Heart left ventricle (tissue), 16 donors: ENCODE results near the gene POLR2M. TPM values are rescaled to one million over a fixed set of nuclear protein-coding genes. Genes with fewer than 3 reads are reported as not detected.

Experiments
- ATAC-seq, 4 donors: fragments of 200-7000 bp; cut with Tn5 transposase; one replicate each; pipeline ENCODE4 v1.9.1; 2020 to 2022; ENCODE audit warnings: moderate library complexity in 4 of 4, mild to moderate bottlenecking in 3 of 4, moderate number of reproducible peaks in 1 of 4
- DNase-seq, 5 donors: peaks; one replicate each; pipeline ENCODE4 v3.0.0-alpha.2; 2020
- H3K27ac ChIP-seq, 12 donors: fragments of 200-600 bp; sonication (generic) in 4 of 12; one replicate each; pipeline versions ENCODE4 v1.5.0 to v1.8.0; 2016 to 2022; ENCODE audit warnings: mild to moderate bottlenecking in 2 of 12
- H3K27me3 ChIP-seq, 9 donors: fragments of 200-600 bp; sonication (generic) in 2 of 9; one replicate each; pipeline versions ENCODE4 v1.5.1 to v1.8.0; 2016 to 2022; ENCODE audit warnings: mild to moderate bottlenecking in 3 of 9
- H3K36me3 ChIP-seq, 9 donors: fragments of 200-600 bp; sonication (generic) in 2 of 9; one replicate each; pipeline versions ENCODE4 v1.5.0 to v1.8.0; 2018 to 2022; ENCODE audit warnings: mild to moderate bottlenecking in 2 of 9
- H3K4me1 ChIP-seq, 12 donors: fragments of 200-600 bp; sonication (generic) in 4 of 12; one replicate each; pipeline versions ENCODE4 v1.5.0 to v1.8.0; 2016 to 2022; ENCODE audit warnings: mild to moderate bottlenecking in 3 of 12
- H3K4me3 ChIP-seq, 12 donors: fragments of 200-600 bp; sonication (generic) in 4 of 12; one replicate each; pipeline versions ENCODE4 v1.5.0 to v1.8.0; 2017 to 2022; ENCODE audit warnings: mild to moderate bottlenecking in 9 of 12, moderate library complexity in 4 of 12
- H3K9me3 ChIP-seq, 12 donors: fragments of 200-600 bp; sonication (generic) in 4 of 12; one replicate each; pipeline versions ENCODE4 v1.5.0 to v1.8.0; 2016 to 2022; ENCODE audit warnings: mild to moderate bottlenecking in 1 of 12
- POLR2A ChIP-seq, 2 donors: fragments of 450-650 bp; IDR thresholded peaks; one replicate each; pipeline ENCODE4 v1.6.1; 2017; ENCODE audit warnings: antibody characterized with exemption in 2 of 2, mild to moderate bottlenecking in 2 of 2, moderate library complexity in 2 of 2
- WGBS, 4 donors: extraction: QIAGEN DNeasy Blood & Tissue Kit in 2 of 4; methylation state at CpG; one replicate each; pipeline versions ENCODE4 v1.1.5 to v1.1.7; 2013 to 2018; 5-methylcytosine and 5-hydroxymethylcytosine counted together
- intact Hi-C, 10 donors: fragments of 100-400 bp; cut with DNase I; formaldehyde crosslinking; loops; one replicate each; pipeline versions ENCODE4 v1.11.1 to v1.14.2; 2022
- polyA plus RNA-seq, 2 donors: library from polyadenylated mRNA; stranded (reverse); fragments of 200-250 nt; gene quantifications; one replicate each; pipeline ENCODE4 v1.2.3, GENCODE V29; 2013
- total RNA-seq, 9 donors: library from RNA; depleted of rRNA in 2 of 9; stranded (reverse); fragments of >200 nt in 2 of 9; fragmentation: NEBNext Ultra II Directional in 3 of 9; extraction: Animal tissue kit (Norgen Biotek cat#: 25700) in 3 of 9; gene quantifications; one replicate each; pipeline versions ENCODE4 v1.1.0 to v1.2.4, GENCODE V29; 2016 to 2023
- TF ChIP-seq, protein P1 (sequence below), 12 donors: fragments of 200-600 bp; sonication (generic) in 4 of 12; IDR thresholded peaks; one replicate each; pipeline versions ENCODE4 v1.5.0 to v1.8.0; 2018 to 2022; ENCODE audit warnings: antibody characterized with exemption in 12 of 12, mild to moderate bottlenecking in 5 of 12
- donor health status: ischemic (EF 13 %, LVEDD 7.1; RV severe dilation, severe dysfunction).
- donor health status: healthy with polysubstance abuse.
- donor health status: DM: no; HTN: yes; CAD: no.
- donor health status: DM: no; HTN: no; CAD: no.
- donor health status: ischemic (EF 25% LVEDD 6.9; RV normal size, moderate dysfunction).
- donor health status: ischemic (EF 25% LVEDD 5.7; RV mildly dilated, moderate dysfunction).
- donor health status: healthy.
- donor health status: DM: yes; HTN: yes; CAD: no.
- donor health status: ischemic (EF 35%, LVEDD 5.7; RV mildly dilated, moderate dysfunction).
- donor health status: nonischemic (EF 11% LVEDD 7.7; RV severe dilation, severe dysfunction).
- donor health status: DM: yes; HTN: yes; CAD: no.
- donor health status: PGD.
- donor health status: ischemic (EF 29% LVEDD 5.4; RV normal size, mild dysfunction).
- donor health status: nonischemic (EF 23%, LVEDD 6.1; RV moderate dilation, normal function).

Gene POLR2M
- total and polyA plus RNA-seq, 11 donors = 17.4 to 243 (median 52.8) TPM

DNA sequence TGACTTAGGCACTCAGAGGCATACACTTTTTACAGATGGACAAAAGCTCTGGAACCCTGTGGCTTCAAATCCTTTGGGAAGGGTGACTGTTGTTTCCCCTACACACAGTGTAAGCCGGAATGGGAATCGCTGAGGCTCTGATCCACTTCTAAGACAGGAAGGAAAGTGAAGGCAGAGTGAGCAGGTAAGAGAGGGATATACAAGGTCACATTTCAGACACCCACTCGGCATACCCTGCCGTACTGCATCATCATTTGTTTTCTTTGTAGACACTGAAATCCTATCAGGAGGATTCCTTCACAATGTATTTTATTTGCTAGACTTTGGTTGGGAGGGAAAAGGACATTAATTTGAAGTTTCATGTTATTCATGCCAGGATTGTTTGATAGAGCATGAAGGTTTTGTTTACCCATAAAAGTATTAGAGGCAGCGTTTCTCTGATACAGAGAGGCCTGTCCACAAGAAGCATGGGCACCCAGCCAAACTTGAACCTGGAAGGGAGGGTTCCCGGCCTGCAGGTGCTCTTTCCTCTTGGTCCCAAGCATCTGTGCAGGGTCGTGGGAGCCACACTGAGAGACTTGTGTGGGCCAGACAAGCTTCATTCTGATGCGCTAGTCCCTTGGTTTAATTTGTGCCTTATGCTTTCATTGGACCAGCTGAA lies 21.9 kb upstream of the POLR2M start:
- peaks cover 0 to 19% (median 4%) of the 10 kb centered on the region in 9 donors for H3K36me3 ChIP-seq
- DNase-seq = peak in 1 of 5 donors; percentile 46
- peak overlapping the region in 9 of 12 donors; percentile 37 to 80 (median 67) for H3K27ac ChIP-seq
- TF ChIP-seq POLR2A (IDR thresholded peaks at IDR 0.05) = no peak
- TF ChIP-seq, protein P1, sequence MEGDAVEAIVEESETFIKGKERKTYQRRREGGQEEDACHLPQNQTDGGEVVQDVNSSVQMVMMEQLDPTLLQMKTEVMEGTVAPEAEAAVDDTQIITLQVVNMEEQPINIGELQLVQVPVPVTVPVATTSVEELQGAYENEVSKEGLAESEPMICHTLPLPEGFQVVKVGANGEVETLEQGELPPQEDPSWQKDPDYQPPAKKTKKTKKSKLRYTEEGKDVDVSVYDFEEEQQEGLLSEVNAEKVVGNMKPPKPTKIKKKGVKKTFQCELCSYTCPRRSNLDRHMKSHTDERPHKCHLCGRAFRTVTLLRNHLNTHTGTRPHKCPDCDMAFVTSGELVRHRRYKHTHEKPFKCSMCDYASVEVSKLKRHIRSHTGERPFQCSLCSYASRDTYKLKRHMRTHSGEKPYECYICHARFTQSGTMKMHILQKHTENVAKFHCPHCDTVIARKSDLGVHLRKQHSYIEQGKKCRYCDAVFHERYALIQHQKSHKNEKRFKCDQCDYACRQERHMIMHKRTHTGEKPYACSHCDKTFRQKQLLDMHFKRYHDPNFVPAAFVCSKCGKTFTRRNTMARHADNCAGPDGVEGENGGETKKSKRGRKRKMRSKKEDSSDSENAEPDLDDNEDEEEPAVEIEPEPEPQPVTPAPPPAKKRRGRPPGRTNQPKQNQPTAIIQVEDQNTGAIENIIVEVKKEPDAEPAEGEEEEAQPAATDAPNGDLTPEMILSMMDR (IDR thresholded peaks at IDR 0.05) = no peak
- H3K27me3 ChIP-seq = no peaks in the 10 kb centered on the region
- H3K4me1 ChIP-seq = peaks cover 4 to 72% (median 36%) of the 10 kb centered on the region in 12 donors
- ATAC-seq = no peak
- 53 to 70% (median 58%) methylated on average over 8 of the region's 8 CpGs for WGBS, 4 donors
- H3K9me3 ChIP-seq = no peaks in the 10 kb centered on the region
- intact Hi-C loops = no loop called here
- H3K4me3 ChIP-seq = no peak overlapping the region

DNA sequence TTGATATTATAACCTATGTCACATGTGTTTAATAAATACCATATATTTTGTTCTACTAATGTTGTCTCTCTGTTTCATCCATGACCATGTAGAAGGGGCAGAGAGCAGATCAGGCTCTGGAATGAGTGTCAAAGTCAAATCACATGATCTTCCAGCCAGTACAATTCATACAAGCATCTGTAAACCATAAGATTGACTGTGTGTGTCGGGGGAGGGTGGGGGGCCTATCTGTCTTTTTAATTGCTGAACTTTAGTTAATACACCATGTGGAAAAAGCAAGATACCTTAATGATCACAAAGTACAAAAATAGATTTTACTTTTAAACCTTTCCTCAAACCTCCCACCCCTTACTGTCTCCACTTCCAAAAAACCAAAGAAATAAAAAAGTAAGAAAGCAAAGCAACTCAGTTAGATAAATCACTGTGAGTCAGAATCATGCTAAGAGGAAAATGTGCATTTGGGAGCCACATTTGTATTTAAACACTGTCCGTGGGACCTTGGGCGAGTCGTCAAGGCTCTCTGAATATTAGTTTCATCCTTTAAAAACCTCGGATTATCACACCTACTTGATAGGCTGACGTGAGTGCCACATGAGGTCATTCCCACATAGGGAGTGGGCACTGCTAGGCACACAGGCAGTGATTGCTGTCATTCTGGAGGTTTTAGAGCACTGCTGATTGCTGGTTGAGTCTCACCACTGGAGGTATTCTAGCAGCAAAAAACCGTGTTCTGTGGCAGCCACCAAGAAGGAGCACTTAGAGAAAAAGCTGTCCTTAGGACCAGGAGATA lies 21.0 kb upstream of the POLR2M start:
- Histone ChIP-seq H3K9me3 (no peaks in the 10 kb centered on the region), H3K4me1 (peaks cover 4 to 65% (median 32%) of the 10 kb centered on the region in 12 donors), H3K4me3 (no peak overlapping the region), H3K36me3 (peaks cover 0 to 16% (median 7%) of the 10 kb centered on the region in 9 donors), H3K27ac (peak overlapping the region in 11 of 12 donors; percentile 3 to 80 (median 67)), H3K27me3 (no peaks in the 10 kb centered on the region)
- TF ChIP-seq, protein P1 (IDR thresholded peaks at IDR 0.05) = no peak
- TF ChIP-seq POLR2A (IDR thresholded peaks at IDR 0.05) = no peak
- 36 to 49% (median 47%) methylated on average over 7 of the region's 7 CpGs for WGBS, 4 donors
- peak; percentile 17 to 53 (median 41) for ATAC-seq
- intact Hi-C loops = no loop called here
- DNase-seq = no peak

DNA sequence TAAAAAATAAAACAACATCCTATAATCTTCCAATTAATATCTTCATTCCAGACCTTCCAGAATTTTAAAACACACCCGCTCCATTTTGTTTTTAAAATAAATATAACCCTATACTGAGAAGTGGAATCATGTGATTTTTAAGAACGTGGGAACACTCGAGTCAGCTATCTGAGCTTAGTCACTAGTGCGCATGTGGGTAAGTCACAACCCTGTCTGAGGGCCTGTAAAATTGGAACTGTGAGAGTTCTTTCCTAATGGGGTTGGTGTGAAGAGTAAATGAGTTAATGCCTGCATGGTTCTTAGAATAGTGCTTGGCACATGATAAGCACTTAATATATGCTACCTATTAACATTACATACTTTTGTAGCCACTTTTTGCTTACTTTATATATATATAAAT lies 19.9 kb upstream of the POLR2M start:
- ATAC-seq = peak; percentile 68 to 82 (median 76)
- no peak overlapping the region for H3K4me3 ChIP-seq
- H3K4me1 ChIP-seq = peaks cover 3 to 62% (median 29%) of the 10 kb centered on the region in 12 donors
- WGBS, 4 donors = 38 to 49% (median 44%) methylated on average over 4 of the region's 4 CpGs
- intact Hi-C loops = no loop called here
- peak overlapping the region in 9 of 12 donors; percentile 12 to 80 (median 69) for H3K27ac ChIP-seq
- no peak for TF ChIP-seq POLR2A (IDR thresholded peaks at IDR 0.05)
- TF ChIP-seq, protein P1 (IDR thresholded peaks at IDR 0.05) = no peak
- peaks cover 0 to 26% (median 8%) of the 10 kb centered on the region in 9 donors for H3K36me3 ChIP-seq
- no peaks in the 10 kb centered on the region for H3K9me3 ChIP-seq
- H3K27me3 ChIP-seq = no peaks in the 10 kb centered on the region
- DNase-seq = peak in 2 of 5 donors; percentile 29 to 52
